CD4-positive, alpha-beta T cell treated with Interleukin-15 for 1 hour (primary cell): ENCODE data around the gene NXPH4.

Experiments used
- DNase-seq: peaks from one replicate; pipeline ENCODE4 v3.0.0-alpha.2; 2020

Gene NXPH4

GRCh38 chr12:57216014-57216911 is at the start of gene NXPH4:
NXPH4 (plus strand) TSS chr12:57216794; CDS start chr12:57216970, 176 bp downstream.
- peak; percentile 70 for DNase-seq

- DNase-seq, result no peak
Observed at GRCh38 chr12:57166971-57167371, 49.6 kb upstream of the NXPH4 start.

- no peak for DNase-seq
Observed at GRCh38 chr12:57168058-57168457, 48.5 kb upstream of the NXPH4 start.

GRCh38 chr12:57169046-57169795 is 47.4 kb upstream of the NXPH4 start:
- no peak for DNase-seq

GRCh38 chr12:57169969-57170368 is 46.6 kb upstream of the NXPH4 start:
- DNase-seq, result no peak

GRCh38 chr12:57170408-57170807 is 46.2 kb upstream of the NXPH4 start:
- no peak for DNase-seq

- DNase-seq, result no peak
Observed at GRCh38 chr12:57170927-57171326, 45.7 kb upstream of the NXPH4 start.

- DNase-seq, result no peak
Observed at GRCh38 chr12:57171668-57172067, 44.9 kb upstream of the NXPH4 start.

- no peak for DNase-seq
Observed at GRCh38 chr12:57173089-57173488, 43.5 kb upstream of the NXPH4 start.

GRCh38 chr12:57173683-57174082 is 42.9 kb upstream of the NXPH4 start:
- DNase-seq, result no peak

- peak; percentile 44 for DNase-seq
Observed at GRCh38 chr12:57175428-57176138, 41.0 kb upstream of the NXPH4 start.

GRCh38 chr12:57176139-57176477 is 40.5 kb upstream of the NXPH4 start:
- no peak for DNase-seq

GRCh38 chr12:57176846-57177245 is 39.7 kb upstream of the NXPH4 start:
- DNase-seq, result no peak

- DNase-seq, result no peak
Observed at GRCh38 chr12:57177354-57177753, 39.2 kb upstream of the NXPH4 start.

- DNase-seq, result no peak
Observed at GRCh38 chr12:57178213-57178612, 38.4 kb upstream of the NXPH4 start.

- no peak for DNase-seq
Observed at GRCh38 chr12:57179331-57180086, 37.1 kb upstream of the NXPH4 start.

GRCh38 chr12:57180321-57180989 is 36.1 kb upstream of the NXPH4 start:
- no peak for DNase-seq

- no peak for DNase-seq
Observed at GRCh38 chr12:57181072-57181471, 35.5 kb upstream of the NXPH4 start.

GRCh38 chr12:57181561-57182155 is 34.9 kb upstream of the NXPH4 start:
- DNase-seq, result no peak

- DNase-seq, result peak; percentile 72
Observed at GRCh38 chr12:57182918-57183575, 33.5 kb upstream of the NXPH4 start.
